ENCODE results near the gene SOX6. TPM values are rescaled to one million over a fixed set of nuclear protein-coding genes. Genes with fewer than 3 reads are reported as not detected.
"Not testable (repeated sequence)": the region's sequence is repeated elsewhere in the genome, so short reads cannot be mapped to it uniquely, and the experiment has no call there.

Gene SOX6
- total and polyA plus RNA-seq, 4 donors: under 0.01 to 11.8 (median 4.8) TPM

DNA sequence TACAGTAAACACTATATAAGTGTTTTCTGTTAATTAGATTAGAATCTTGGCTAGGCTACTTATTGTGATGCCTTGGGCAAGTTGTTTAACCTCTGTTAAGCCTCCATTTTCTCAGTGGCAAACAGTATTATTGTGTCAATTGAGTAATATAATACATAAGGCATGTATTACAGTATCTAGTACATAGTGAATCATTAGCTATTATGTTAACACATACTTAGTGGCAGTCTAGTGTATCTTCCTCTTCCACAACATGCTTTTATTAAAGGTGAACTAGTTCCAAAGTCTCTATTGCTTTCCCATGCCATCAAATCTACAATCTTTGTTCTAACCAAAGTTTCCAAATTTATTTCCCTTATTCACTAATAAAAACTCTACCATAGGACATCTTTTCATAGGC is 200.9 kb downstream of the SOX6 start:
- H3K36me3 ChIP-seq (ENCODE audit: control insufficient read depth in 1 of 2, insufficient read depth in 2 of 2, low read length in 1 of 2): no peaks in the 10 kb centered on the region
- H3K27me3 ChIP-seq (ENCODE audit: control insufficient read depth in 1 of 2, insufficient read depth in 2 of 2, low read length in 1 of 2): no peaks in the 10 kb centered on the region
- no peaks in the 10 kb centered on the region for H3K9me3 ChIP-seq (ENCODE audit: control insufficient read depth, low read length)
- intact Hi-C loops (cut with DNase I): no loop called here
- ATAC-seq (ENCODE audit: low FRiP score): no peak
- H3K4me1 ChIP-seq (ENCODE audit: control insufficient read depth in 1 of 2, insufficient read depth in 2 of 2, low read length in 2 of 2): no peaks in the 10 kb centered on the region
- no peak for DNase-seq
- no peak overlapping the region for H3K4me3 ChIP-seq (ENCODE audit: low read length in 2 of 2)
- H3K27ac ChIP-seq (ENCODE audit: low read depth in 1 of 2, low read length in 2 of 2): no peak overlapping the region

DNA sequence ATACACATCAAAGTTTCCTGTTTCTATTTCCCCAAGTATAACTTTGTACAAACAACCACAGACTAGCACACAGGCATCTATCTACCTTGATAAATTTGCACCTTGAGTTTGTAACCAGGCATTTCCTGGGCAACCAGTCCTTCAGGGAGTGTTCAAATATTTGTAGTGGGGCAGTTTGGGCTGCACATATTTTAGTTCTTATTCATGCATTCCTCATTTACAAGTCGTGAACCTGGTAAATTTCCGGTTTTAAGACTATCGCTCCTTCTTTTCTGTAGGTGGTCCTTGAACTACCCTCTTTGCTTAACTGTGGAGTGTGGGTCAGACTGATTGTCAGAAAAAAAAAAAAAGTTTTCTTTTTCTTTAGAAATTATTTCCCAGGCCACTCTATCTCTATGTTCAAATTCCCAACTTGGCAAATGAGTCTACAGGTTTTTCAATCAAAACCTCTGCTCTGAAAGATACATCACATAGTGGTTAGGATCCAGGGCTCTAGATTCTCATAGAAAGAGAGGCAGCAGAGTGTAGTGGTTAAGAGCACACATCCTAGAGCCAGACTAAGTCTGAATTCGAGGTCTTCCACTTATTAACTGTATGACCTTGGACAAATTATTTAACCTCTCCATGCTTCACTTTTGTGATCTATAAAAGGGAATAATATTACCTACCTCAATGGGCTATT is 201.5 kb downstream of the SOX6 start:
- WGBS, 2 donors: 47 to 55% methylated on average over 4 of the region's 4 CpGs
- ATAC-seq (ENCODE audit: low FRiP score) (no peak), DNase-seq (no peak)
- Histone ChIP-seq H3K4me3 (ENCODE audit: low read length in 2 of 2) (no peak overlapping the region), H3K27me3 (ENCODE audit: control insufficient read depth in 1 of 2, insufficient read depth in 2 of 2, low read length in 1 of 2) (no peaks in the 10 kb centered on the region), H3K36me3 (ENCODE audit: control insufficient read depth in 1 of 2, insufficient read depth in 2 of 2, low read length in 1 of 2) (no peaks in the 10 kb centered on the region), H3K27ac (ENCODE audit: low read depth in 1 of 2, low read length in 2 of 2) (no peak overlapping the region), H3K9me3 (ENCODE audit: control insufficient read depth, low read length) (no peaks in the 10 kb centered on the region), H3K4me1 (ENCODE audit: control insufficient read depth in 1 of 2, insufficient read depth in 2 of 2, low read length in 2 of 2) (no peaks in the 10 kb centered on the region)
- intact Hi-C loops (cut with DNase I): no loop called here

DNA sequence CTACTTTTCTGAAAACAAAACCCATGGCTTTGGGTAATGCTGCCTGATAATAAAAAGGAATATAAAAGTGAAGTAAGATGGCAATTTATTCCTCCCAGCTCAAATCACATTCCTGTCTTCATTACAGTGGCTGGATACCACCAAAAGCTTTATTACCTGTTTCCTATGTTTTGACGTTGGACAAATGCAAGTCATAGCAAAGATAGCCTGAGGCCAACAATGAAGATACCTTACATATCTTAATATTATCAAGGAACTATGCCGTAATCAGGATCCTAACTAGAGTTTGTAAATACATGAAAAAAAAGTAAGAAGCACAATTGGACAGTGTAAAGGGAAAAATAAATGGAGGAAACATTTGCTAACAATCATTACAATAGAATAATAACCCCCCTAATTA is 202.4 kb downstream of the SOX6 start:
- ATAC-seq (ENCODE audit: low FRiP score) (no peak), DNase-seq (no peak)
- no peak overlapping the region for H3K4me3 ChIP-seq (ENCODE audit: low read length in 2 of 2)
- H3K36me3 ChIP-seq (ENCODE audit: control insufficient read depth in 1 of 2, insufficient read depth in 2 of 2, low read length in 1 of 2): no peaks in the 10 kb centered on the region
- H3K4me1 ChIP-seq (ENCODE audit: control insufficient read depth in 1 of 2, insufficient read depth in 2 of 2, low read length in 2 of 2): no peaks in the 10 kb centered on the region
- H3K27me3 ChIP-seq (ENCODE audit: control insufficient read depth in 1 of 2, insufficient read depth in 2 of 2, low read length in 1 of 2): no peaks in the 10 kb centered on the region
- WGBS, 2 donors: 70 to 87% methylated on average over 2 of the region's 2 CpGs
- intact Hi-C loops (cut with DNase I): no loop called here
- H3K27ac ChIP-seq (ENCODE audit: low read depth in 1 of 2, low read length in 2 of 2): no peak overlapping the region
- no peaks in the 10 kb centered on the region for H3K9me3 ChIP-seq (ENCODE audit: control insufficient read depth, low read length)

DNA sequence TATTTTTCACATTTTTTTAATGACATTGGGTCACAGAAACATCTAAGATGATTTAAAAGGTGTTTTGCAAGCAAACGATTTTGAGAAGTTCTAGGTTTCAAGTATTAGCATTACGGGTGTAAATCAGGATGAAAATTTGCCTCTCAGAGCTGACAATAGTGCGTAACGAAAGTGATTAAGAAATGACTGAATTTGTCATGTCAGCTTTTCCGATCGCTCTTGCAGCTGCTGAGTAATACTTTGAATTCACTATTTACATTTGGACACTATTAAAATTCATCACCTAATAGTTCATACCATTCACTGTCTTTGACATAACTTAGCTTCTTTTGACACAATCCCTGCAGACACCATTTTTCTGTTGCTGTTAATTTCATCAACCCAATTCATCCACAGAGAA is 205.2 kb downstream of the SOX6 start:
- no peaks in the 10 kb centered on the region for H3K36me3 ChIP-seq (ENCODE audit: control insufficient read depth in 1 of 2, insufficient read depth in 2 of 2, low read length in 1 of 2)
- no peak overlapping the region for H3K27ac ChIP-seq (ENCODE audit: low read depth in 1 of 2, low read length in 2 of 2)
- peaks cover 0 to 2% of the 10 kb centered on the region in 2 donors for H3K4me1 ChIP-seq (ENCODE audit: control insufficient read depth in 1 of 2, insufficient read depth in 2 of 2, low read length in 2 of 2)
- no peak for DNase-seq
- no peaks in the 10 kb centered on the region for H3K9me3 ChIP-seq (ENCODE audit: control insufficient read depth, low read length)
- intact Hi-C loops (cut with DNase I): no loop called here
- H3K27me3 ChIP-seq (ENCODE audit: control insufficient read depth in 1 of 2, insufficient read depth in 2 of 2, low read length in 1 of 2): no peaks in the 10 kb centered on the region
- WGBS, 2 donors: 87 to 97% methylated on average over 6 of the region's 6 CpGs
- no peak overlapping the region for H3K4me3 ChIP-seq (ENCODE audit: low read length in 2 of 2)
- no peak for ATAC-seq (ENCODE audit: low FRiP score)

DNA sequence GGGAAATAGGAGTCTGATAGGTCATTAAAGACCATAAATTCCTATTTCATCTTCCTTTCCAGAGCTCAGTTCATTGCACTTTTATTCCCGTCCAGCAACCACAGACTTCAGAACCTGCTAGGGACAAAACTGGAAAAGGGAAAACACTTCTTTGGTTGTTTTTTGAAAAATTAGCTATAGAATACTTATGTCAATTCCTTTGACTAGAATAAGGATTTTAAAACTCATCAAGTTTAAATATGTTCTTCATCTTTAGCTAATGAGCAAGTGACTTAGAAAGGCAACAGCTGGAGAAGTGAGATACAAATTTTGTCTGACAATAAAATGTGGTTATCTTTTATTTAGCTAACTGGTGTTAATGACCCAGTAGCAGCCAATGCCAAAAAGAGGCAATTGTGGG is 206.9 kb downstream of the SOX6 start:
- no peak for ATAC-seq (ENCODE audit: low FRiP score)
- Histone ChIP-seq H3K4me1 (ENCODE audit: control insufficient read depth in 1 of 2, insufficient read depth in 2 of 2, low read length in 2 of 2) (peaks cover 0 to 2% of the 10 kb centered on the region in 2 donors), H3K4me3 (ENCODE audit: low read length in 2 of 2) (no peak overlapping the region), H3K27me3 (ENCODE audit: control insufficient read depth in 1 of 2, insufficient read depth in 2 of 2, low read length in 1 of 2) (no peaks in the 10 kb centered on the region), H3K9me3 (ENCODE audit: control insufficient read depth, low read length) (no peaks in the 10 kb centered on the region), H3K36me3 (ENCODE audit: control insufficient read depth in 1 of 2, insufficient read depth in 2 of 2, low read length in 1 of 2) (no peaks in the 10 kb centered on the region), H3K27ac (ENCODE audit: low read depth in 1 of 2, low read length in 2 of 2) (no peak overlapping the region)
- 79 to 88% methylated on average over 1 of the region's 1 CpG for whole genome bisulfite sequencing, 2 donors
- intact Hi-C loops (cut with DNase I): no loop called here
- no peak for DNase-seq

DNA sequence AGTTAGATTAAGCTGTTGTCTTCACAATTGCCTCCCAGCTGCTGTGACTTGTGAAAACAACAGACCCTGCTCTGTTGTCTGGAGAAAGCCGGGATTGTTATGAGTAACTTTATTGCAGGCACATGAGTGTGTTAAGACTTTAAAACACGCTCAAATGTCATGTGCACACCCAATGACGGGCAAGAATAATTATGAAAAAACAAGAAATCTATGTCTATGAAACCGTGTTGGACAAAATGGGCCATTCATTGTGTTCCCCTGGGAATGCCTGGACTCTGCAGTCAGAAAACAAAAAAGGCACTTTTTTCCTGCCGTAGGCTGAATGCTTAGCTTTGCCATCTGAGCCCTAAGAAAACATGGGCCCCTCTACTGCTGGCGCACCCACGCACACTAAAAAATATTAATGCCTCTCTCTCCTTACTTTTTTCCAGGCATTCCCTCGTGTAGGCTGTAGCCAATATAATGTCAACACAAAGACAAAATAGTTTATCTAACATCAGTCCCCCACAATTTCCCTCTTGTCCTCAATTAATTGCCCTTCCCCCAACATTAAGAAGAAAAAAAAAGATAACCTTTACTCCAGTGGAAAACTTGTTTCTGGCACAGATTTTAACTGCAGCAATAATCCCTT is 207.9 kb downstream of the SOX6 start:
- no peaks in the 10 kb centered on the region for H3K36me3 ChIP-seq (ENCODE audit: control insufficient read depth in 1 of 2, insufficient read depth in 2 of 2, low read length in 1 of 2)
- no peak overlapping the region for H3K4me3 ChIP-seq (ENCODE audit: low read length in 2 of 2)
- H3K4me1 ChIP-seq (ENCODE audit: control insufficient read depth in 1 of 2, insufficient read depth in 2 of 2, low read length in 2 of 2): peaks cover 0 to 2% of the 10 kb centered on the region in 2 donors
- DNase-seq (no peak), ATAC-seq (ENCODE audit: low FRiP score) (no peak)
- H3K27me3 ChIP-seq (ENCODE audit: control insufficient read depth in 1 of 2, insufficient read depth in 2 of 2, low read length in 1 of 2): no peaks in the 10 kb centered on the region
- H3K27ac ChIP-seq (ENCODE audit: low read depth in 1 of 2, low read length in 2 of 2): no peak overlapping the region
- H3K9me3 ChIP-seq (ENCODE audit: control insufficient read depth, low read length): no peaks in the 10 kb centered on the region
- 1 to 7% methylated on average over 8 of the region's 8 CpGs for WGBS, 2 donors
- intact Hi-C loops (cut with DNase I): no loop called here

DNA sequence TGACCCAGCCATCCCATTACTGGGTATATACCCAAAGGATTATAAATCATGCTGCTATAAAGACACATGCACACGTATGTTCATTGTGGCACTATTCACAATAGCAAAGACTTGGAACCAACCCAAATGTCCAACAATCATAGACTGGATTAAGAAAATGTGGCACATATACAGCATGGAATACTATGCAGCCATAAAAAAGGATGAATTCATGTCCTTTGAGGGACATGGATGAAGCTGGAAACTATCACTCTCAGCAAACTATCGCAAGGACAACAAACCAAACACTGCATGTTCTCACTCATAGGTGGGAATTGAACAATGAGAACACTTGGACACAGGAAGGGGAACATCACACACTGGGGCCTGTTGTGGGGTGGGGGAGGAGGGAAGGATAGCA is 209.4 kb downstream of the SOX6 start:
- 96 to 100% methylated on average over 2 of the region's 2 CpGs for WGBS, 2 donors
- H3K4me1 ChIP-seq (ENCODE audit: control insufficient read depth in 1 of 2, insufficient read depth in 2 of 2, low read length in 2 of 2); H3K9me3 ChIP-seq (ENCODE audit: control insufficient read depth, low read length); ATAC-seq (ENCODE audit: low FRiP score); H3K36me3 ChIP-seq (ENCODE audit: control insufficient read depth in 1 of 2, insufficient read depth in 2 of 2, low read length in 1 of 2); H3K27ac ChIP-seq (ENCODE audit: low read depth in 1 of 2, low read length in 2 of 2); DNase-seq; H3K27me3 ChIP-seq (ENCODE audit: control insufficient read depth in 1 of 2, insufficient read depth in 2 of 2, low read length in 1 of 2); H3K4me3 ChIP-seq (ENCODE audit: low read length in 2 of 2); intact Hi-C loops (cut with DNase I): not testable (repeated sequence)

DNA sequence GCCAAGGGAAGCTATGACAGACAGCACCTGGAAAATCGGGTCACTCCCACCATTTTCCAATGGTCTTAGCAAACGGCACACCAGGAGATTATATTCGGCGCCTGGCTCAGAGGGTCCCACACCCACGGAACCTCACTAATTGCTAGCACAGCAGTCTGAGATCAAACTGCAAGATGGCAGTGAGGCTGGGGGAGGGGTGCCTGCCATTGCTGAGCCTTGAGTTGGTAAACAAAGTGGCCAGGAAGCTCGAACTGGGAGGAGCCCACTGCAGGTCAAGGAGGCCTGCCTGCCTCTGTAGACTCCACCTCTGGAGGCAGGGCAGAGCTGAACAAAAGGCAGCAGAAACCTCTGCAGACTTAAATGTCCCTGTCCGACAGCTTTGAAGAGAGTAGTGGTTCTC is 214.7 kb downstream of the SOX6 start:
- H3K4me3 ChIP-seq (ENCODE audit: low read length in 2 of 2); ATAC-seq (ENCODE audit: low FRiP score); H3K27me3 ChIP-seq (ENCODE audit: control insufficient read depth in 1 of 2, insufficient read depth in 2 of 2, low read length in 1 of 2); intact Hi-C loops (cut with DNase I); H3K27ac ChIP-seq (ENCODE audit: low read depth in 1 of 2, low read length in 2 of 2); H3K36me3 ChIP-seq (ENCODE audit: control insufficient read depth in 1 of 2, insufficient read depth in 2 of 2, low read length in 1 of 2); H3K4me1 ChIP-seq (ENCODE audit: control insufficient read depth in 1 of 2, insufficient read depth in 2 of 2, low read length in 2 of 2); H3K9me3 ChIP-seq (ENCODE audit: control insufficient read depth, low read length); DNase-seq: not testable (repeated sequence)
- WGBS, 2 donors: 87 to 98% methylated on average over 7 of the region's 7 CpGs

DNA sequence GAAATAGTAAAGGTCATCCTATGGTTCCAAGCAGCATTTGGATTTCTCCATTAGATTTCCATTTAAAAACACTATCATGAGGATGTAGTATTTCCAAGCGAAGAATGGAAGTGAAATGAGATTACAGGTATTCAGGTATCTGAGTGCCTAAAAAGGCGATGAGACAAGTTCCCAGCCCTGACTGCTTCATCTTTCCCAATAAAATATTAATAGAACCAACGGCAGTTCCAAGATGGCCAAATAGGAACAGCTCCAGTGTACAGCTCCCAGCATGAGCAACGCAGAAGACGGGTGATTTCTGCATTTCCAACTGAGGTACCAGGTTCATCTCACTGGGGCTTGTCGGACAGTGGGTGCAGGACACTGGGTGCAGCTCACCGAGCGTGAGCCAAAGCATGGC is 215.2 kb downstream of the SOX6 start:
- 97% methylated on average over 8 of the region's 8 CpGs for WGBS, 2 donors
- not testable (repeated sequence) for DNase-seq; H3K36me3 ChIP-seq (ENCODE audit: control insufficient read depth in 1 of 2, insufficient read depth in 2 of 2, low read length in 1 of 2)

More for the DNA sequence above, 215.2 kb downstream of the SOX6 start:
- H3K27ac ChIP-seq (ENCODE audit: low read depth in 1 of 2, low read length in 2 of 2); H3K9me3 ChIP-seq (ENCODE audit: control insufficient read depth, low read length); H3K4me1 ChIP-seq (ENCODE audit: control insufficient read depth in 1 of 2, insufficient read depth in 2 of 2, low read length in 2 of 2); intact Hi-C loops (cut with DNase I); ATAC-seq (ENCODE audit: low FRiP score); H3K4me3 ChIP-seq (ENCODE audit: low read length in 2 of 2); H3K27me3 ChIP-seq (ENCODE audit: control insufficient read depth in 1 of 2, insufficient read depth in 2 of 2, low read length in 1 of 2): not testable (repeated sequence)
